Lower leg skin (tissue), 3 donors: ENCODE data around the gene MCUR1.

Source experiments
- CTCF ChIP-seq, 3 donors: fragments of 450-650 bp; IDR thresholded peaks; one replicate each; pipeline ENCODE4 v1.5.1; 2016; ENCODE audit warnings: antibody characterized with exemption in 3 of 3, mild to moderate bottlenecking in 3 of 3, moderate library complexity in 2 of 3
- POLR2A ChIP-seq, 2 donors: fragments of 450-650 bp; IDR thresholded peaks; one replicate each; pipeline ENCODE4 v1.6.1; 2016 to 2017; ENCODE audit warnings: antibody characterized with exemption in 2 of 2, mild to moderate bottlenecking in 1 of 2, moderate library complexity in 1 of 2

GRCh38 chr6:13789746-13790145, 24.6 kb downstream of the MCUR1 start:
- TF ChIP-seq CTCF (IDR thresholded peaks at IDR 0.05) (no peak), POLR2A (IDR thresholded peaks at IDR 0.05) (no peak)
